Esophagus (tissue), 2 donors: ENCODE results near the gene CPN1. TPM values are rescaled to one million over a fixed set of nuclear protein-coding genes. Genes with fewer than 3 reads are reported as not detected.

Experiments used
- H3K27ac ChIP-seq, 2 donors: one replicate each; pipeline ENCODE4 v1.5.1; 2013; ENCODE audit warnings: low read depth in 2 of 2, mild to moderate bottlenecking in 2 of 2, inconsistent platforms in 1 of 2, low read length in 1 of 2, moderate library complexity in 1 of 2
- H3K27me3 ChIP-seq, 2 donors: one replicate each; pipeline ENCODE4 v1.6.1; 2013; ENCODE audit warnings: low read length in 2 of 2, control low read depth in 1 of 2, mild to moderate bottlenecking in 1 of 2; ENCODE audit not compliant: insufficient read depth in 2 of 2, control insufficient read depth in 1 of 2
- H3K36me3 ChIP-seq, 2 donors: one replicate each; pipeline ENCODE4 v1.6.1; 2013; ENCODE audit warnings: low read length in 1 of 2; ENCODE audit not compliant: control insufficient read depth in 2 of 2, insufficient read depth in 2 of 2
- H3K4me1 ChIP-seq, 2 donors: one replicate each; pipeline ENCODE4 v1.6.1; 2013; ENCODE audit warnings: low read length in 1 of 2; ENCODE audit not compliant: control insufficient read depth in 2 of 2, insufficient read depth in 2 of 2
- H3K4me3 ChIP-seq, 2 donors: one replicate each; pipeline ENCODE4 v1.5.1; 2013; ENCODE audit warnings: low read length in 2 of 2, mild to moderate bottlenecking in 2 of 2, low read depth in 1 of 2, moderate library complexity in 1 of 2
- H3K9me3 ChIP-seq, 2 donors: one replicate each; pipeline ENCODE4 v1.6.1; 2013; ENCODE audit warnings: mild to moderate bottlenecking in 2 of 2, low read depth in 1 of 2, low read length in 1 of 2, moderate library complexity in 1 of 2; ENCODE audit not compliant: control insufficient read depth in 2 of 2, insufficient read depth in 1 of 2
- WGBS, 2 donors: extraction: QIAGEN DNeasy Blood & Tissue Kit; methylation state at CpG; one replicate each; pipeline ENCODE4 v1.1.7; 2013; 5-methylcytosine and 5-hydroxymethylcytosine counted together
- polyA plus RNA-seq, 2 donors: library from polyadenylated mRNA; stranded (reverse); fragments of 200-250 nt; gene quantifications; one replicate each; pipeline ENCODE4 v1.2.3, GENCODE V29; 2013
- donor health status: healthy with polysubstance abuse.
- donor health status: Bipolar disorder and iron deficiency.

The CPN1 gene
- polyA plus RNA-seq, 2 donors: not detected

DNA sequence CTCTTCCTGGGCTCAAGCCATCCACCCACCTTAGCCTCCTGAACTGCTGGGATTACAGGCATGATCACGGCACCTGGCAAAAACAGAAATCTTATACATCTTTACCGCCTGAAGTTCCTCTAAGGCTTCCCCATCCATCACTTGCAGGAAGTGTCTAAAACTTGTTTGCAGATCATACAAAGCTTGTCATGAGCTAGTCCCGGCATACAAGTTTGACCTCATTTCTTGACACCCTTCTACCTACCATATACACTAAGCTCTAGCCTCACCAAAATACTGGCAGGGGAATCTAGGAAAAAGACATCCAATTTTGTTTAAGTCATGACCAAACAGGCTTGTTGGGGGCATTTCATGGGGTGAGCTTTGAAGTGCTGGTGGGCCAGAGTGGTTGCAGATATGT is 86.4 kb downstream of the CPN1 start:
- no peaks in the 10 kb centered on the region for H3K9me3 ChIP-seq
- 70 to 71% methylated on average over 3 of the region's 3 CpGs for WGBS, 2 donors
- H3K36me3 ChIP-seq: no peaks in the 10 kb centered on the region
- H3K4me1 ChIP-seq: peaks cover 0 to 3% of the 10 kb centered on the region in 2 donors
- no peak overlapping the region for H3K4me3 ChIP-seq
- H3K27me3 ChIP-seq: no peaks in the 10 kb centered on the region
- H3K27ac ChIP-seq: no peak overlapping the region

DNA sequence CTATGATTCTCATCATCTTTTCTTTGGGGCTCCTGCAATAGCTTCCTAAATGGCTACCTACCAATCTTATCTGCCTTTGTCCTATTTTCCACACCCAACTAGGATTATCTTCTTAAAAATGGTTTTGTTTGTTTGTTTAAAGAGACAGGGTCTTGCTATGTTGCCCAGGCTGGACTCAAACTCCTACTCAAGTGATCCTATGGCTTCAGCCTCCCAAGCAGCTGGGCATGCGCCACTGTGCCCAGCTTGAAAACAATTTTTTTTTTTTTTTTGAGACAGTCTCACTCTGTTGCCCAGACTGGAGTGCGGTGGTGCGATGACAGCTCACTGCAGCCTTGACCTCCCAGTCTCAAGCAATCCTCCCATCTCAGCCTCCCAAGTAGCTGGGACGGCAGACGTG is 86.9 kb downstream of the CPN1 start:
- no peak overlapping the region for H3K27ac ChIP-seq
- H3K4me3 ChIP-seq: no peak overlapping the region
- no peaks in the 10 kb centered on the region for H3K27me3 ChIP-seq
- no peaks in the 10 kb centered on the region for H3K4me1 ChIP-seq
- H3K9me3 ChIP-seq: no peaks in the 10 kb centered on the region
- WGBS, 2 donors: 90 to 94% methylated on average over 4 to 5 of the region's 5 CpGs
- H3K36me3 ChIP-seq: no peaks in the 10 kb centered on the region

DNA sequence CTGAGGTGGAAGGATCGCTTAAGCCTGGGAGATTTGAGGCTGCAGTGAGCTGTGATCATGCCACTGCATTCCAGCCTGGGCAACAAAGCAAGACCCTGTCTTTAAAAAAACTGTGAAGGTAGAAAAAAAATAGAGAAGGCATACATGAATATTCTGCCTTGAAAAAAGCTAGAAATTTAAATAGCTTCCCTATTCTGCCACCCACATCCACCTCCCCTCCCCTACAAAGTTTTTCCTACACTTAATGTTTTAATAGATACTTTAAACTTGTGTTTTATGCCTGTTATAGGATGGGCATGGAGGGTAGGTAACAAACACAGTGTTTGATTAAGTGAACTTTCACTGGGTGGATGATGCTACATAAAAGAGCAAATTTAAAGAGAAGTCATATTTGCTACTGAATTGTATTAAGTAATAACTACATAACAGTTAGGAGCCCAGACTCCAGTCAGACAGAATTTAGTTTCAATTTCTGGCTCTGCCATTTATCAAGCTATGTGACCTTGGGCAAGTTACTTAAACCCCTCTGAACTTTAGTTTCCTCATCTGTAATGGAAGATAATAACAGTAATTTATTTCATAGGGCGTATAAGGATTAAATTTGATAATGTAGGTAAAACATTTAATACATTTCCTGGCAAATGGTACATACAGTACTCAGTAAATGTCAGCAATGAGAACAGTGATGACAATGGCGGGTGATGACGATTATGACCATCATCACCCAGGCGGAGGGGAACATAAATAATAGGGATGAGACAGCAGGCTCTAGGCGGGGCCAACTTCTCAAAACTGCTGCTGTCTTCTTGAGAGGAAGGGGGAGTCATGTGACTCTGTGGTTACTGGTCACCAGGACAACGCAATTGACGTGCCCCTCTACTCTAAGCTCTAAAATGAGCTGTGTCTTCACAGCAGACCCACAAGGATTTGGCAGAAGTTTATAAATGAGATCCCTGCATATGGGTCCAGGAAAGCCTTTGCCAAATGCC is 87.7 kb downstream of the CPN1 start:
- no peaks in the 10 kb centered on the region for H3K4me1 ChIP-seq
- peak overlapping the region in 1 of 2 donors; percentile 3 for H3K27ac ChIP-seq
- no peak overlapping the region for H3K4me3 ChIP-seq
- H3K36me3 ChIP-seq: no peaks in the 10 kb centered on the region
- no peaks in the 10 kb centered on the region for H3K27me3 ChIP-seq
- 62 to 65% methylated on average over 8 of the region's 8 CpGs for WGBS, 2 donors
- no peaks in the 10 kb centered on the region for H3K9me3 ChIP-seq

Other genes with a start within 250 kb of the CPN1 start
- gene DNMBP, start 71.9 kb downstream of the CPN1 start, polyA plus RNA-seq: 1 to 10 TPM; 5.4 to 6.4 TPM
- gene ERLIN1, start 104.2 kb upstream of the CPN1 start, polyA plus RNA-seq: 10 to 100 TPM in 1 of 2 donors, 1 to 10 TPM in 1; 6.6 to 18.7 TPM
- gene CHUK, start 147.7 kb upstream of the CPN1 start, polyA plus RNA-seq: 1 to 10 TPM; 3.8 to 6.7 TPM
- 10 to 100 TPM; 11.4 to 11.5 TPM for gene CWF19L1, start 185.8 kb upstream of the CPN1 start, polyA plus RNA-seq
- 10 to 100 TPM; 51.2 to 58.2 TPM for gene BLOC1S2, start 204.8 kb upstream of the CPN1 start, polyA plus RNA-seq
- gene PKD2L1, start 248.4 kb upstream of the CPN1 start, polyA plus RNA-seq: not detected